Thymus (tissue), 11 donors: ENCODE measurements around the gene TOMM5. TPM values are rescaled to one million over a fixed set of nuclear protein-coding genes. Genes with fewer than 3 reads are reported as not detected.
"Not testable (repeated sequence)": the region's sequence is repeated elsewhere in the genome, so short reads cannot be mapped to it uniquely, and the experiment has no call there.

Source experiments
- DNase-seq, 9 donors: peaks; one replicate each; pipeline ENCODE4 v3.0.0-alpha.2; 2013; ENCODE audit warnings: low spot score in 9 of 9, low read depth in 6 of 9, missing footprints in 1 of 9
- H3K27ac ChIP-seq, 2 donors: one replicate each; pipeline ENCODE4 v1.5.1; 2013; ENCODE audit warnings: control low read depth in 1 of 2, low read depth in 1 of 2, low read length in 1 of 2, mild to moderate bottlenecking in 1 of 2, moderate library complexity in 1 of 2
- H3K27me3 ChIP-seq, 2 donors: one replicate each; pipeline ENCODE4 v1.5.1; 2013; ENCODE audit warnings: low read length in 1 of 2; ENCODE audit not compliant: control insufficient read depth in 2 of 2, insufficient read depth in 1 of 2
- H3K36me3 ChIP-seq, 2 donors: one replicate each; pipeline ENCODE4 v1.5.1; 2013; ENCODE audit warnings: low read length in 1 of 2, mild to moderate bottlenecking in 1 of 2, moderate library complexity in 1 of 2; ENCODE audit not compliant: control insufficient read depth in 2 of 2, insufficient read depth in 2 of 2
- H3K4me1 ChIP-seq, 2 donors: one replicate each; pipeline ENCODE4 v1.5.1; 2013; ENCODE audit warnings: low read length in 2 of 2; ENCODE audit not compliant: control insufficient read depth in 2 of 2, insufficient read depth in 2 of 2
- H3K4me3 ChIP-seq, 2 donors: one replicate each; pipeline ENCODE4 v1.5.1; 2013; ENCODE audit warnings: low read length in 2 of 2, control low read depth in 1 of 2, mild to moderate bottlenecking in 1 of 2
- H3K9me3 ChIP-seq, 2 donors: one replicate each; pipeline ENCODE4 v1.5.1; 2013; ENCODE audit warnings: low read length in 1 of 2, mild to moderate bottlenecking in 1 of 2; ENCODE audit not compliant: control insufficient read depth in 2 of 2, insufficient read depth in 1 of 2
- whole genome bisulfite sequencing: extraction: QIAGEN DNeasy Blood & Tissue Kit; methylation state at CpG from one replicate; pipeline ENCODE4 v1.1.7; 2013; 5-methylcytosine and 5-hydroxymethylcytosine counted together
- polyA plus RNA-seq: library from polyadenylated mRNA; stranded (reverse); fragments of 200-250 nt; gene quantifications from one replicate; pipeline ENCODE4 v1.2.3, GENCODE V29; 2013
- total RNA-seq: library from RNA; stranded (reverse); fragments of 120-200 nt; gene quantifications from one replicate; pipeline ENCODE4 v1.2.4, GENCODE V29; 2013
- donor health status: healthy.

The TOMM5 gene
- total and polyA plus RNA-seq, 2 donors = 132 to 170 TPM

GRCh38 chr9:37602817-37603216, 10.4 kb upstream of the TOMM5 start:
- H3K27ac ChIP-seq = no peak overlapping the region
- H3K9me3 ChIP-seq = no peaks in the 10 kb centered on the region
- 84% methylated on average over 5 of the region's 5 CpGs for WGBS
- H3K4me3 ChIP-seq = no peak overlapping the region
- no peaks in the 10 kb centered on the region for H3K36me3 ChIP-seq
- DNase-seq = no peak
- H3K27me3 ChIP-seq = peaks cover 0 to 10% of the 10 kb centered on the region in 2 donors
- no peaks in the 10 kb centered on the region for H3K4me1 ChIP-seq

GRCh38 chr9:37602061-37602460, 9.7 kb upstream of the TOMM5 start:
- H3K27ac ChIP-seq, DNase-seq, H3K36me3 ChIP-seq, H3K9me3 ChIP-seq, H3K4me3 ChIP-seq, H3K4me1 ChIP-seq, H3K27me3 ChIP-seq: not testable (repeated sequence)
- 98% methylated on average over 4 of the region's 4 CpGs for WGBS

GRCh38 chr9:37596504-37596903, 4.1 kb upstream of the TOMM5 start:
- DNase-seq = no peak
- 71% methylated on average over 2 of the region's 2 CpGs for WGBS
- peaks cover 3 to 11% of the 10 kb centered on the region in 2 donors for H3K4me1 ChIP-seq
- no peaks in the 10 kb centered on the region for H3K9me3 ChIP-seq
- no peaks in the 10 kb centered on the region for H3K27me3 ChIP-seq
- H3K4me3 ChIP-seq = no peak overlapping the region
- H3K27ac ChIP-seq = no peak overlapping the region
- no peaks in the 10 kb centered on the region for H3K36me3 ChIP-seq

- peaks cover 0 to under 1% of the 10 kb centered on the region in 2 donors for H3K36me3 ChIP-seq
- peaks cover 12 to 18% of the 10 kb centered on the region in 2 donors for H3K4me1 ChIP-seq
- H3K27me3 ChIP-seq = no peaks in the 10 kb centered on the region
- 94% methylated on average over 6 of the region's 6 CpGs for WGBS
- DNase-seq = no peak
- no peaks in the 10 kb centered on the region for H3K9me3 ChIP-seq
- no peak overlapping the region for H3K4me3 ChIP-seq
- H3K27ac ChIP-seq = no peak overlapping the region
Observed at GRCh38 chr9:37593883-37594448, 1.6 kb upstream of the TOMM5 start.

- Histone ChIP-seq H3K4me3 (no peak overlapping the region), H3K27ac (no peak overlapping the region), H3K9me3 (no peaks in the 10 kb centered on the region), H3K4me1 (peaks cover 9 to 12% of the 10 kb centered on the region in 2 donors), H3K36me3 (peaks cover 14 to 56% of the 10 kb centered on the region in 2 donors), H3K27me3 (no peaks in the 10 kb centered on the region)
- no peak for DNase-seq
- 93% methylated on average over 4 of the region's 4 CpGs for WGBS
Observed at GRCh38 chr9:37587521-37587920, 4.9 kb downstream of the TOMM5 start.

- Histone ChIP-seq H3K4me3 (no peak overlapping the region), H3K27me3 (no peaks in the 10 kb centered on the region), H3K9me3 (no peaks in the 10 kb centered on the region), H3K27ac (no peak overlapping the region), H3K36me3 (peaks cover 16 to 65% of the 10 kb centered on the region in 2 donors), H3K4me1 (no peaks in the 10 kb centered on the region)
- no peak for DNase-seq
- 97% methylated on average over 3 of the region's 3 CpGs for WGBS
Observed at GRCh38 chr9:37583522-37584121, 8.8 kb downstream of the TOMM5 start.

- WGBS = 92% methylated on average over 6 of the region's 6 CpGs
- no peaks in the 10 kb centered on the region for H3K9me3 ChIP-seq
- peak in 3 of 9 donors; percentile 16 to 59 (median 32) for DNase-seq
- H3K27ac ChIP-seq = no peak overlapping the region
- no peaks in the 10 kb centered on the region for H3K27me3 ChIP-seq
- no peaks in the 10 kb centered on the region for H3K4me1 ChIP-seq
- peaks cover 11 to 59% of the 10 kb centered on the region in 2 donors for H3K36me3 ChIP-seq
- H3K4me3 ChIP-seq = no peak overlapping the region
Observed at GRCh38 chr9:37582548-37583157, 9.7 kb downstream of the TOMM5 start.

- Histone ChIP-seq H3K36me3 (peaks cover 3 to 8% of the 10 kb centered on the region in 2 donors), H3K27ac (peak within 1 kb of the TSS in 1 of 2 donors; percentile 69), H3K4me3 (peak within 1 kb of the TSS; percentile 53 to 67), H3K4me1 (peaks cover 0 to 8% of the 10 kb centered on the region in 2 donors), H3K9me3 (no peaks in the 10 kb centered on the region), H3K27me3 (peaks cover 0 to 5% of the 10 kb centered on the region in 2 donors)
- 2% methylated on average over 81 of the region's 81 CpGs for WGBS
- DNase-seq = peak in 7 of 9 donors; percentile 38 to 73 (median 45)
Observed at GRCh38 chr9:37575921-37576721, 16.3 kb downstream of the TOMM5 start, which contains the start of gene FBXO10. FBXO10 (minus strand) TSS chr9:37576380; CDS start chr9:37541768, 34,612 bp downstream.
